Mucosa of descending colon (tissue), 3 donors: Measurements from ENCODE around the gene METTL25. TPM values are rescaled to one million over a fixed set of nuclear protein-coding genes. Genes with fewer than 3 reads are reported as not detected.

Source experiments
- ATAC-seq: fragments of 200-7000 bp; cut with Tn5 transposase; one replicate; pipeline ENCODE4 v1.9.1; 2020; ENCODE audit warnings: mild to moderate bottlenecking, moderate library complexity
- DNase-seq, 3 donors: peaks; one replicate each; pipeline ENCODE4 v3.0.0-alpha.2; 2020
- H3K36me3 ChIP-seq: fragments of 200-600 bp; one replicate; pipeline ENCODE4 v1.8.0; 2021; ENCODE audit warnings: low read depth, mild to moderate bottlenecking
- H3K4me1 ChIP-seq: fragments of 200-600 bp; one replicate; pipeline ENCODE4 v1.8.0; 2021; ENCODE audit warnings: low read depth, mild to moderate bottlenecking
- H3K4me3 ChIP-seq: fragments of 200-600 bp; one replicate; pipeline ENCODE4 v1.8.0; 2021; ENCODE audit warnings: mild to moderate bottlenecking
- H3K9me3 ChIP-seq: fragments of 200-600 bp; one replicate; pipeline ENCODE4 v1.8.0; 2021; ENCODE audit warnings: mild to moderate bottlenecking
- CTCF ChIP-seq: fragments of 200-600 bp; IDR thresholded peaks from one replicate; pipeline ENCODE4 v1.8.0; 2022; ENCODE audit warnings: antibody characterized with exemption, mild to moderate bottlenecking
- intact Hi-C, 2 donors: fragments of 100-400 bp; cut with DNase I in 1 of 2; cut with micrococcal nuclease in 1 of 2; formaldehyde crosslinking; loops; one replicate each; pipeline versions ENCODE4 v1.11.0 to v1.11.1; 2022; cut with DNase I, micrococcal nuclease
- total RNA-seq, 3 donors: library from RNA; stranded (reverse); fragmentation: NEBNext Ultra II Directional in 2 of 3; extraction: Animal tissue kit (Norgen Biotek cat#: 25700) in 2 of 3; gene quantifications; one replicate each; pipeline versions ENCODE4 v1.2.1 to v1.2.4, GENCODE V29; 2021 to 2023
- donor health status: DM: no; HTN: no; CAD: no; lungs with moderate emphysema.
- donor health status: DM: no; HTN: no; CAD: no.
- donor health status: DM: no; HTN: yes; CAD: no.

METTL25 gene
- total RNA-seq, 3 donors from 2014 or later = 9.7 to 20.4 (median 15.5) TPM

- intact Hi-C loops = no loop called here
- H3K9me3 ChIP-seq = peaks cover 4% of the 10 kb centered on the region
- no peaks in the 10 kb centered on the region for H3K36me3 ChIP-seq
- ATAC-seq (no peak), DNase-seq (no peak)
- H3K4me1 ChIP-seq = no peaks in the 10 kb centered on the region
- H3K4me3 ChIP-seq = no peak overlapping the region
- TF ChIP-seq CTCF = no peak
These were observed 114.9 kb downstream of the METTL25 start for GRCh38 chr12:82473111-82473754.

- H3K36me3 ChIP-seq = no peaks in the 10 kb centered on the region
- TF ChIP-seq CTCF = no peak
- intact Hi-C loops = no loop called here
These were observed 116.0 kb downstream of the METTL25 start for GRCh38 chr12:82474181-82474797.

GRCh38 chr12:82474798-82475184, 116.5 kb downstream of the METTL25 start:
- no peak for TF ChIP-seq CTCF

More at GRCh38 chr12:82474181-82474797, 116.0 kb downstream of the METTL25 start:
- Histone ChIP-seq H3K9me3 (peaks cover 4% of the 10 kb centered on the region), H3K4me3 (no peak overlapping the region), H3K4me1 (no peaks in the 10 kb centered on the region)
- DNase-seq (no peak), ATAC-seq (no peak)

GRCh38 chr12:82475211-82475610, 116.9 kb downstream of the METTL25 start:
- no peaks in the 10 kb centered on the region for H3K4me1 ChIP-seq
- H3K36me3 ChIP-seq = no peaks in the 10 kb centered on the region
- H3K4me3 ChIP-seq = no peak overlapping the region
- DNase-seq (no peak), ATAC-seq (no peak)
- TF ChIP-seq CTCF = no peak
- peaks cover 4% of the 10 kb centered on the region for H3K9me3 ChIP-seq
- intact Hi-C loops = no loop called here

More at GRCh38 chr12:82474798-82475184, 116.5 kb downstream of the METTL25 start:
- H3K9me3 ChIP-seq = peaks cover 4% of the 10 kb centered on the region
- H3K4me3 ChIP-seq = no peak overlapping the region
- no peaks in the 10 kb centered on the region for H3K36me3 ChIP-seq
- ATAC-seq = no peak
- DNase-seq = no peak
- intact Hi-C loops = no loop called here
- H3K4me1 ChIP-seq = no peaks in the 10 kb centered on the region

- peaks cover 4% of the 10 kb centered on the region for H3K9me3 ChIP-seq
- no peaks in the 10 kb centered on the region for H3K36me3 ChIP-seq
- ATAC-seq = no peak
- intact Hi-C loops = no loop called here
- no peak for TF ChIP-seq CTCF
- no peaks in the 10 kb centered on the region for H3K4me1 ChIP-seq
- DNase-seq = no peak
- no peak overlapping the region for H3K4me3 ChIP-seq
These were observed 118.2 kb downstream of the METTL25 start for GRCh38 chr12:82476511-82476910.
